SU-DHL-6 (cell line): ENCODE results near the gene ZGPAT.
"Not testable (repeated sequence)": the region's sequence is repeated elsewhere in the genome, so short reads cannot be mapped to it uniquely, and the experiment has no call there.

Experiments used
- H2AFZ ChIP-seq: fragments of 200-600 bp; sonication (generic); 2 replicates; pipeline ENCODE4 v1.6.1; 2014; ENCODE audit warnings: low read depth, mild to moderate bottlenecking, moderate library complexity, mixed read lengths, antibody characterized with exemption, low read length; ENCODE audit not compliant: severe bottlenecking
- H3F3A ChIP-seq: fragments of 200-600 bp; shearing (Covaris generic); 2 replicates; pipeline ENCODE4 v1.6.0; 2016; ENCODE audit warnings: antibody characterized with exemption, mild to moderate bottlenecking; ENCODE audit not compliant: insufficient read depth
- H3K27ac ChIP-seq: fragments of 200-600 bp; sonication (generic); 2 replicates; pipeline ENCODE4 v1.5.1; 2016; ENCODE audit warnings: low read depth, mild to moderate bottlenecking, low read length, moderate library complexity, mixed read lengths
- H3K27me3 ChIP-seq: fragments of 200-600 bp; sonication (generic), shearing (Covaris generic); 2 replicates; pipeline ENCODE4 v1.6.0; 2014; ENCODE audit warnings: mild to moderate bottlenecking, low read length
- H3K36me3 ChIP-seq: fragments of 200-600 bp; sonication (generic); 2 replicates; pipeline ENCODE4 v1.6.1; 2014; ENCODE audit warnings: mild to moderate bottlenecking, low read length, mixed read lengths
- H3K4me2 ChIP-seq: fragments of 300-600, 200-600 bp; shearing (Covaris generic), sonication (generic); 2 replicates; pipeline ENCODE4 v1.6.0; 2014; ENCODE audit warnings: low read length, low read depth, mild to moderate bottlenecking; ENCODE audit not compliant: poor library complexity, severe bottlenecking
- H3K4me3 ChIP-seq: fragments of 200-600 bp; sonication (generic); 2 replicates; pipeline ENCODE4 v1.5.1; 2014; ENCODE audit warnings: antibody characterized with exemption, low read length, mild to moderate bottlenecking, mixed read lengths; ENCODE audit not compliant: insufficient read depth, poor library complexity, severe bottlenecking
- H3K79me2 ChIP-seq: fragments of 200-600 bp; sonication (generic); 2 replicates; pipeline ENCODE4 v1.6.1; 2014; ENCODE audit warnings: mild to moderate bottlenecking, low read length, moderate library complexity; ENCODE audit not compliant: insufficient read depth
- H3K9ac ChIP-seq: fragments of 200-600 bp; sonication (generic); 2 replicates; pipeline ENCODE4 v1.7.0; 2014; ENCODE audit warnings: mild to moderate bottlenecking, low read length
- H3K9me2 ChIP-seq: fragments of 200-600 bp; sonication (generic); replicated peaks from 2 replicates; pipeline ENCODE4 v1.6.1; 2014; ENCODE audit warnings: low read length; ENCODE audit not compliant: insufficient read depth
- H3K9me3 ChIP-seq: fragments of 200-600 bp; sonication (generic); 2 replicates; pipeline ENCODE4 v1.6.1; 2014; ENCODE audit warnings: low read length, mixed read lengths; ENCODE audit not compliant: insufficient read depth
- H4K20me1 ChIP-seq: fragments of 200-600 bp; sonication (generic); 2 replicates; pipeline ENCODE4 v1.6.1; 2014; ENCODE audit warnings: low read depth, mild to moderate bottlenecking, antibody characterized with exemption, low read length, moderate library complexity, mixed read lengths
- CTCF ChIP-seq: fragments of 200-600 bp; sonication (generic); IDR thresholded peaks from one replicate; pipeline ENCODE4 v1.5.1; 2017; ENCODE audit warnings: antibody characterized with exemption, mild to moderate bottlenecking, low read length, moderate library complexity; ENCODE audit not compliant: insufficient read depth, poor library complexity, severe bottlenecking
- EZH2phosphoT487 ChIP-seq: fragments of 200-600 bp; sonication (generic), shearing (Covaris generic); conservative IDR thresholded peaks from 2 replicates; pipeline ENCODE4 v1.6.1; 2018; ENCODE audit warnings: mild to moderate bottlenecking, antibody characterized with exemption, low read length, moderate library complexity, mixed read lengths

Gene ZGPAT

GRCh38 chr20:63714858-63715257, 7.0 kb downstream of the ZGPAT start:
- Histone ChIP-seq H3K4me3 (no peak overlapping the region), H4K20me1 (no peaks in the 10 kb centered on the region), H3K27me3 (no peaks in the 10 kb centered on the region), H3K36me3 (peaks cover 22% of the 10 kb centered on the region), H3K9me2 (no peaks in the 10 kb centered on the region), H2AFZ (no peak overlapping the region), H3K79me2 (peaks cover 74% of the 10 kb centered on the region), H3K4me2 (no peak overlapping the region), H3F3A (0 out of 2 replicates have a peak, but pooled peaks cover 7% of the 10 kb centered on the region), H3K27ac (no peak overlapping the region), H3K9me3 (no peaks in the 10 kb centered on the region), H3K9ac (no peak overlapping the region)
- TF ChIP-seq CTCF: no peak
- TF ChIP-seq EZH2phosphoT487: no peak

- Histone ChIP-seq H2AFZ (no peak overlapping the region), H3K4me2 (no peak overlapping the region), H3K9me2 (no peaks in the 10 kb centered on the region), H3K79me2 (peaks cover 50% of the 10 kb centered on the region), H3K27ac (no peak overlapping the region), H3F3A (0 out of 2 replicates have a peak, but pooled peaks cover 3% of the 10 kb centered on the region), H3K27me3 (no peaks in the 10 kb centered on the region), H3K36me3 (peaks cover 11% of the 10 kb centered on the region; the same call in 1 of the 2 replicates), H3K9ac (no peak overlapping the region), H3K9me3 (no peaks in the 10 kb centered on the region), H3K4me3 (no peak overlapping the region), H4K20me1 (no peaks in the 10 kb centered on the region)
- TF ChIP-seq EZH2phosphoT487 (no peak), CTCF (no peak)
Measured at GRCh38 chr20:63718996-63719395, 11.2 kb downstream of the ZGPAT start.

DNA sequence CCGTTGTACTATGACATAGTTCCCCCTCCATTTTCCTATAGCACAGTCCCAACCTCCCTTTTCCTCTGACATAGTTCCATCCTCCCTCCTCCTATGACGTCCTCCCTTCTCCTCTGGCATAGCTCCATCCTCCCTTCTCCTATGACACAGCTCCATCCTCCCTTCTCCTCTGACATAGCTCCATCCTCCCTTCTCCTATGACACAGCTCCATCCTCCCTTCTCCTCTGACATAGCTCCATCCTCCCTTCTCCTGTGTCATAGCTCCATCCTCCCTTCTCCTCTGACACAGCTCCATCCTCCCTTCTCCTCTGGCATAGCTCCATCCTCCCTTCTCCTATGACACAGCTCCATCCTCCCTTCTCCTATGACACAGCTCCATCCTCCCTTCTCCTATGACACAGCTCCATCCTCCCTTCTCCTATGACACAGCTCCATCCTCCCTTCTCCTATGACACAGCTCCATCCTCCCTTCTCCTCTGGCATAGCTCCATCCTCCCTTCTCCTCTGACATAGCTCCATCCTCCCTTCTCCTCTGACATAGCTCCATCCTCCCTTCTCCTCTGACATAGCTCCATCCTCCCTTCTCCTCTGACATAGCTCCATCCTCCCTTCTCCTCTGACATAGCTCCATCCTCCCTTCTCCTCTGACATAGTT, 15.3 kb downstream of the ZGPAT start:
- H3K9me3 ChIP-seq, H3K9me2 ChIP-seq, H2AFZ ChIP-seq, H3K4me2 ChIP-seq, H3K4me3 ChIP-seq, H3K27ac ChIP-seq, H3K27me3 ChIP-seq, H3K9ac ChIP-seq, H4K20me1 ChIP-seq: not testable (repeated sequence)
- Histone ChIP-seq H3K36me3 (peaks cover 17% of the 10 kb centered on the region), H3F3A (peaks cover 18% of the 10 kb centered on the region), H3K79me2 (peaks cover 30% of the 10 kb centered on the region)

DNA sequence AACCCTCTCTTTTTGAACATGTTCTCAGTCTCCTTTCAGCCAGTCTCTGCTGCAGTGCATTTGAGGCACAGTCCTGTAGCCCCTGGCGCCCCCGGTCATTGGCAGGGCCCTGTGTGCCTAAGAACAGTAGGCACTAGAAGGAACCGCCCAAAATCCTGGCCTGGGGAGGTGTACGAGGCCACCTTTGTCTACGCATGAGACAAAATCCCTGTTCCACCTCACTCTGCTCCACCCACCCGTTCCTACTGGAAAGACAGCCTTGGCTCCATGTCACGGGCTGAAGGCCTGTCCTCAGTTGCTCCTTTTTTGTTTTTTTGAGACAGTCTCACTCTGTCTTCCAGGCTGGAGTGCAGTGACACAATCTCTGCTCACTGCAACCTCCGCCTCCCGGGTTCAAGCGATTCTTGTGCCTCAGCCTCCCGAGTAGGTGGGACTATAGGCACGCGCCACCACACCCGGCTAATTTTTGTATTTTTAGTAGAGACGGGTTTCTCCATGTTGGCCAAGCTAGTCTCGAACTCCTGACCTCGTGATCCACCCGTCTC, 22.4 kb downstream of the ZGPAT start:
- H3F3A ChIP-seq: peaks cover 53% of the 10 kb centered on the region
- H3K4me3 ChIP-seq, H4K20me1 ChIP-seq, H3K36me3 ChIP-seq, H3K9me3 ChIP-seq, H2AFZ ChIP-seq, H3K27me3 ChIP-seq, H3K9me2 ChIP-seq: not testable (repeated sequence)
- H3K79me2 ChIP-seq: peaks cover 16% of the 10 kb centered on the region
- peak overlapping the region; percentile 98 for H3K27ac ChIP-seq
- peak overlapping the region; percentile 35 for H3K9ac ChIP-seq
- H3K4me2 ChIP-seq: peak overlapping the region; percentile 55
